ENCODE results near the gene TMEM258. TPM values are rescaled to one million over a fixed set of nuclear protein-coding genes. Genes with fewer than 3 reads are reported as not detected.
A peak's percentile ranks its signal among the peaks of the same experiment; 100 is the strongest.

TMEM258 gene
- total and polyA plus RNA-seq, 9 of the 15 experiments (the other 6 are each of a cell fraction or from before 2014, with no cell fraction given), result 97.2 to 856 (median 231) TPM

GRCh38 chr11:61749591-61750217, 42.7 kb downstream of the TMEM258 start (continued):
- TF ChIP-seq ZNF561 (CRISPR knock-in tag; conservative IDR thresholded peaks at IDR 0.05) (no peak), POLR3G (IDR thresholded peaks at IDR 0.05; ENCODE audit: extremely low read depth, insufficient read length, insufficient replicate concordance) (no peak), SMAD1 (IDR thresholded peaks at IDR 0.05; ENCODE audit: low read depth, low read length, partially characterized antibody) (no peak), RBM39 (optimal IDR thresholded peaks at IDR 0.05; ENCODE audit: low read depth, low read length) (no peak), TGIF2 (CRISPR knock-in tag; IDR thresholded peaks at IDR 0.05) (no peak), YBX1 (IDR thresholded peaks at IDR 0.05) (no peak), GTF2A2 (tag; IDR thresholded peaks at IDR 0.05) (no peak), ZFP30 (CRISPR knock-in tag; IDR thresholded peaks at IDR 0.05; ENCODE audit: borderline replicate concordance) (no peak), SMARCE1 (IDR thresholded peaks at IDR 0.05) (peak; percentile 81), ZNF146 (CRISPR knock-in tag; IDR thresholded peaks at IDR 0.05; ENCODE audit: unreplicated experiment) (no peak), ZMIZ1 (IDR thresholded peaks at IDR 0.05; ENCODE audit: low read depth in 2 of 2, low read length in 2 of 2) (no peak), MXD1 (CRISPR knock-in tag; IDR thresholded peaks at IDR 0.05; ENCODE audit: borderline replicate concordance, poor library complexity, severe bottlenecking) (no peak), FOXO4 (CRISPR knock-in tag; IDR thresholded peaks at IDR 0.05) (no peak), FOSL1 (tag; conservative IDR thresholded peaks at IDR 0.05) (no peak), ZNF583 (CRISPR knock-in tag; IDR thresholded peaks at IDR 0.05) (no peak), ZC3H8 (IDR thresholded peaks at IDR 0.05) (no peak), KHSRP (IDR thresholded peaks at IDR 0.05) (no peak), NUFIP1 (IDR thresholded peaks at IDR 0.05; ENCODE audit: partially characterized antibody) (no peak), BRD9 (IDR thresholded peaks at IDR 0.05; ENCODE audit: low read depth, partially characterized antibody) (no peak), NELFE (IDR thresholded peaks at IDR 0.05; ENCODE audit: insufficient read depth, insufficient read length) (no peak)
- TF ChIP-seq, protein P1, sequence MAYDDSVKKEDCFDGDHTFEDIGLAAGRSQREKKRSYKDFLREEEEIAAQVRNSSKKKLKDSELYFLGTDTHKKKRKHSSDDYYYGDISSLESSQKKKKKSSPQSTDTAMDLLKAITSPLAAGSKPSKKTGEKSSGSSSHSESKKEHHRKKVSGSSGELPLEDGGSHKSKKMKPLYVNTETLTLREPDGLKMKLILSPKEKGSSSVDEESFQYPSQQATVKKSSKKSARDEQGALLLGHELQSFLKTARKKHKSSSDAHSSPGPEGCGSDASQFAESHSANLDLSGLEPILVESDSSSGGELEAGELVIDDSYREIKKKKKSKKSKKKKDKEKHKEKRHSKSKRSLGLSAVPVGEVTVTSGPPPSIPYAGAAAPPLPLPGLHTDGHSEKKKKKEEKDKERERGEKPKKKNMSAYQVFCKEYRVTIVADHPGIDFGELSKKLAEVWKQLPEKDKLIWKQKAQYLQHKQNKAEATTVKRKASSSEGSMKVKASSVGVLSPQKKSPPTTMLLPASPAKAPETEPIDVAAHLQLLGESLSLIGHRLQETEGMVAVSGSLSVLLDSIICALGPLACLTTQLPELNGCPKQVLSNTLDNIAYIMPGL (CRISPR knock-in tag; IDR thresholded peaks at IDR 0.05), result no peak
- TF ChIP-seq, protein P2, sequence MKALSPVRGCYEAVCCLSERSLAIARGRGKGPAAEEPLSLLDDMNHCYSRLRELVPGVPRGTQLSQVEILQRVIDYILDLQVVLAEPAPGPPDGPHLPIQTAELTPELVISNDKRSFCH (CRISPR knock-in tag; IDR thresholded peaks at IDR 0.05), result no peak
- TF ChIP-seq, protein P2 (tag; IDR thresholded peaks at IDR 0.05), result no peak

Measured in K562 (cell line).